CD4-positive, alpha-beta memory T cell (primary cell): ENCODE measurements around the gene UTF1. TPM values are rescaled to one million over a fixed set of nuclear protein-coding genes. Genes with fewer than 3 reads are reported as not detected.

Experiments
- CTCF ChIA-PET: fragments of 350-600 bp; sonication (Branson Sonifier 250); formaldehyde crosslinking; loops from one replicate; lab custom pipeline; 2021; ENCODE audit warnings: inconsistent platforms; ENCODE audit not compliant: partially characterized antibody; lab: Charles Lee
- POLR2A ChIA-PET: fragments of 350-600 bp; sonication (Branson Sonifier 250); formaldehyde crosslinking; loops from one replicate; lab custom pipeline; 2021; ENCODE audit not compliant: partially characterized antibody; lab: Charles Lee
- DNase-seq, 5 donors: peaks; one replicate each; pipeline versions ENCODE4 v3.0.0 to v3.0.0-alpha.2; 2020 to 2022; ENCODE audit warnings: mixed read lengths in 1 of 5
- H3K27ac ChIP-seq: one replicate; pipeline ENCODE4 v1.7.0; 2013; ENCODE audit warnings: low read depth, low read length
- H3K27me3 ChIP-seq: 2 replicates; pipeline ENCODE4 v1.7.0; 2013; ENCODE audit warnings: mild to moderate bottlenecking, low read length, moderate library complexity; ENCODE audit not compliant: insufficient read depth
- H3K36me3 ChIP-seq: 2 replicates; pipeline ENCODE4 v1.7.0; 2013; ENCODE audit warnings: mild to moderate bottlenecking, low read length, moderate library complexity; ENCODE audit not compliant: insufficient read depth
- H3K4me1 ChIP-seq: 2 replicates; pipeline ENCODE4 v1.7.0; 2013; ENCODE audit warnings: mild to moderate bottlenecking, low read length, moderate library complexity; ENCODE audit not compliant: insufficient read depth
- H3K4me3 ChIP-seq, 2 donors: one replicate each; pipeline ENCODE4 v1.7.0; 2013; ENCODE audit warnings: low read length in 2 of 2, mild to moderate bottlenecking in 1 of 2
- H3K9me3 ChIP-seq, 2 donors: one replicate each; pipeline ENCODE4 v1.7.0; 2013; ENCODE audit warnings: low read length in 2 of 2, control low read depth in 1 of 2; ENCODE audit not compliant: control insufficient read depth in 1 of 2
- H3K27ac Mint-ChIP-seq, 7 donors: one replicate each; pipeline ENCODE4 v1.8.0; 2020 to 2021; ENCODE audit warnings: mixed read lengths in 7 of 7, mild to moderate bottlenecking in 6 of 7, inconsistent platforms in 3 of 7, moderate library complexity in 3 of 7
- H3K27me3 Mint-ChIP-seq, 2 donors: one replicate each; pipeline ENCODE4 v1.8.0; 2020 to 2021; ENCODE audit warnings: mixed read lengths in 2 of 2
- H3K36me3 Mint-ChIP-seq, 2 donors: one replicate each; pipeline ENCODE4 v1.8.0; 2020 to 2021; ENCODE audit warnings: mixed read lengths in 2 of 2, inconsistent platforms in 1 of 2, mild to moderate bottlenecking in 1 of 2
- H3K4me1 Mint-ChIP-seq, 4 donors: one replicate each; pipeline ENCODE4 v1.8.0; 2020 to 2021; ENCODE audit warnings: mixed read lengths in 4 of 4, mild to moderate bottlenecking in 1 of 4
- H3K4me3 Mint-ChIP-seq, 8 donors: one replicate each; pipeline ENCODE4 v1.8.0; 2020 to 2021; ENCODE audit warnings: mixed read lengths in 8 of 8, mild to moderate bottlenecking in 7 of 8, moderate library complexity in 6 of 8, inconsistent platforms in 3 of 8
- H3K9me3 Mint-ChIP-seq, 8 donors: one replicate each; pipeline ENCODE4 v1.8.0; 2020 to 2021; ENCODE audit warnings: mixed read lengths in 8 of 8, mild to moderate bottlenecking in 5 of 8, inconsistent platforms in 3 of 8, moderate library complexity in 1 of 8
- intact Hi-C: fragments of 100-400 bp; cut with micrococcal nuclease; formaldehyde crosslinking; loops from one replicate; pipeline ENCODE4 v1.15.1; 2023
- polyA plus RNA-seq, 2 donors: library from polyadenylated mRNA; unstranded; fragments of 300-500 nt; fragmentation: Illumina TruSeq; gene quantifications; one replicate each; pipeline ENCODE4 v1.2.3, GENCODE V29; 2021
- total RNA-seq, 2 experiments: library from RNA; stranded (reverse); gene quantifications; one replicate each; pipeline ENCODE4 v1.2.3, GENCODE V29; 2021

UTF1 gene
- total and polyA plus RNA-seq, 4 experiments from 2014 or later, result not detected

DNA sequence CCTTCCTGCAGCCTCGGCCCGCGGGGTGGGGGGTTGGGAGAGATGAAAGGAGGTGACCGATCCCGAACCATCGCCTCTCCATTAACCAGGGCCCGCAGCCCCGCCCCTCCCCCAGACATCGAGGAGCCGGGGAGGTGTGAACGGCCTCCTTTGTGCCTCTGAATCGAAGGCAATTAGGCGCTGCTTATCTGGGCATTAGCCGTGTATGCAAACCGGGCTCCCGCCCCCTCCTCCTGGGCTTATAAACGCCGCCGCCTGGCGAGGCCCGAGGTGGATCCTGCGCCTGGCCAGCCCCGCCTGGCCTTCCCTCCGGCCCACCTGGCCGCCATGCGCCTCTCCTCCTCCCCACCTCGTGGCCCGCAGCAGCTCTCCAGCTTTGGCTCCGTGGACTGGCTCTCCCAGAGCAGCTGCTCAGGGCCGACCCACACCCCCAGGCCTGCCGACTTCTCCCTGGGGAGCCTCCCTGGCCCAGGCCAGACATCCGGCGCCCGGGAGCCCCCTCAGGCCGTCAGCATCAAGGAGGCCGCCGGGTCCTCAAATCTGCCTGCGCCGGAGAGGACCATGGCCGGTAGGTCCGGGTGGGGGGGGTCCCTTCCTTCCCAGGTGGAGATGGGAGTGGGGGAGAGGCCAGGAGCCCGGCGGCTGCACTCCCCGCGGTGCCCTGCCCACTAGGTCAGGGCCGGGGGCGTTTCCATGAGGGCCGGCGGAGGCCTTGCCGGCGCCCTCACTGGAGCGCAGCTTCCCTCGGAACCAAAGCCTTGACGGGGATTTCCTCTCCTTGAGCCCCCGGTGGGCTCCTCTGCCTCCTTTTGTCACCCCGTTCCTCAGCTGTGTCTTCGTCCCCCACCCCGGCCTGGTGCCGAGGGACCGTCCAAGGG lies 7.8 kb downstream of the UTF1 start, which contains the start of gene VENTX:
VENTX (plus strand) TSS at position 268 of the 878 bp plus-strand sequence; CDS start at position 328, 60 bp downstream.
- no peaks in the 10 kb centered on the region for H3K9me3 ChIP-seq
- H3K27me3 Mint-ChIP-seq, result peaks cover 36 to 43% of the 10 kb centered on the region in 2 donors
- peaks cover 0 to 1% (median 0%) of the 10 kb centered on the region in 8 donors for H3K9me3 Mint-ChIP-seq

GRCh38 chr10:133238466-133238804 lies 8.4 kb downstream of the UTF1 start:
- Mint-ChIP-seq H3K27ac (peak overlapping the region in 1 of 7 donors; percentile 42), H3K9me3 (peaks cover 0 to 1% (median 0%) of the 10 kb centered on the region in 8 donors), H3K4me1 (peaks cover 13 to 37% (median 20%) of the 10 kb centered on the region in 4 donors), H3K27me3 (peaks cover 40 to 44% of the 10 kb centered on the region in 2 donors), H3K36me3 (no peaks in the 10 kb centered on the region), H3K4me3 (peak overlapping the region in 1 of 8 donors; percentile 54)
- no peaks in the 10 kb centered on the region for H3K9me3 ChIP-seq
- H3K4me1 ChIP-seq, result peaks cover 29% of the 10 kb centered on the region
- H3K27ac ChIP-seq, result no peak overlapping the region
- peaks cover 28% of the 10 kb centered on the region for H3K27me3 ChIP-seq
- CTCF ChIA-PET, result no interaction called here
- intact Hi-C loops, result no loop called here
- POLR2A ChIA-PET, result no interaction called here
- no peaks in the 10 kb centered on the region for H3K36me3 ChIP-seq
- DNase-seq, result no peak
- no peak overlapping the region for H3K4me3 ChIP-seq

More for the DNA sequence above, 7.8 kb downstream of the UTF1 start, which contains the start of gene VENTX:
- Mint-ChIP-seq H3K4me1 (peaks cover 10 to 38% (median 18%) of the 10 kb centered on the region in 4 donors), H3K36me3 (no peaks in the 10 kb centered on the region), H3K4me3 (peak within 1 kb of the TSS in 3 of 8 donors; percentile 41 to 63 (median 54)), H3K27ac (peak within 1 kb of the TSS in 1 of 7 donors; percentile 42)
- intact Hi-C loops, result no loop called here
- Histone ChIP-seq H3K4me1 (peaks cover 29% of the 10 kb centered on the region), H3K4me3 (peak within 1 kb of the TSS in 1 of 2 donors; percentile 24), H3K27me3 (peaks cover 28% of the 10 kb centered on the region), H3K27ac (no peak within 1 kb of the TSS), H3K36me3 (no peaks in the 10 kb centered on the region)
- DNase-seq, result no peak
- CTCF ChIA-PET, result no interaction called here
- POLR2A ChIA-PET, result no interaction called here

DNA sequence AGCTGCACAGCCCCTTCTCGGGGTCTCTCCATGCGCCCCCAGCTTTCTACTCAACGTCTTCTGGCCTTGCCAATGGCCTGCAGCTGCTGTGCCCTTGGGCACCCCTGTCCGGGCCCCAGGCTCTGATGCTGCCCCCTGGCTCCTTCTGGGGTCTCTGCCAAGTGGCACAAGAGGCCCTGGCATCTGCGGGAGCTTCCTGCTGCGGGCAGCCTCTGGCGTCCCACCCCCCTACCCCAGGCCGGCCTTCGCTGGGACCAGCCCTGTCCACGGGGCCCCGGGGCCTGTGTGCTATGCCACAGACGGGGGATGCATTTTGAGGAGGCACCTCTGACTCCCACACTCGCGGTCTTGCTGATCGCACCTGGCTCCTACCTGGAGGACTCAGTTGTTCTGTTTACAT lies 10.0 kb downstream of the UTF1 start:
- Histone ChIP-seq H3K9me3 (no peaks in the 10 kb centered on the region), H3K4me3 (no peak overlapping the region), H3K4me1 (peaks cover 29% of the 10 kb centered on the region), H3K27me3 (peaks cover 28% of the 10 kb centered on the region), H3K36me3 (no peaks in the 10 kb centered on the region), H3K27ac (no peak overlapping the region)
- Mint-ChIP-seq H3K36me3 (no peaks in the 10 kb centered on the region), H3K27ac (peak overlapping the region in 1 of 7 donors; percentile 13), H3K27me3 (peaks cover 33 to 34% of the 10 kb centered on the region in 2 donors), H3K4me3 (no peak overlapping the region), H3K9me3 (peaks cover 0 to 1% (median 0%) of the 10 kb centered on the region in 8 donors), H3K4me1 (peaks cover 13 to 29% (median 20%) of the 10 kb centered on the region in 4 donors)
- intact Hi-C loops, result no loop called here
- POLR2A ChIA-PET, result no interaction called here
- CTCF ChIA-PET, result no interaction called here
- DNase-seq, result no peak

GRCh38 chr10:133241501-133242205 lies 11.6 kb downstream of the UTF1 start:
- intact Hi-C loops, result no loop called here
- no peak overlapping the region for H3K27ac ChIP-seq
- Mint-ChIP-seq H3K4me3 (peak overlapping the region; percentile 73 to 88 (median 84)), H3K27me3 (peaks cover 32 to 33% of the 10 kb centered on the region in 2 donors), H3K36me3 (no peaks in the 10 kb centered on the region), H3K4me1 (peaks cover 13 to 25% (median 18%) of the 10 kb centered on the region in 4 donors), H3K27ac (peak overlapping the region in 4 of 7 donors; percentile 2 to 76 (median 45)), H3K9me3 (peaks cover 0 to 1% (median 0%) of the 10 kb centered on the region in 8 donors)
- peak in 1 of 5 donors; percentile 24 for DNase-seq
- peaks cover 24% of the 10 kb centered on the region for H3K4me1 ChIP-seq
- H3K4me3 ChIP-seq, result peak overlapping the region; percentile 42 to 44
- H3K36me3 ChIP-seq, result no peaks in the 10 kb centered on the region
- POLR2A ChIA-PET, result interaction anchor here (1.5 kb wide), 2 partner anchors 16 to 33 kb away, joined by 3 to 6 read pairs; no protein-coding TSS in a partner anchor
- peaks cover 28% of the 10 kb centered on the region for H3K27me3 ChIP-seq
- CTCF ChIA-PET, result no interaction called here
- no peaks in the 10 kb centered on the region for H3K9me3 ChIP-seq

DNA sequence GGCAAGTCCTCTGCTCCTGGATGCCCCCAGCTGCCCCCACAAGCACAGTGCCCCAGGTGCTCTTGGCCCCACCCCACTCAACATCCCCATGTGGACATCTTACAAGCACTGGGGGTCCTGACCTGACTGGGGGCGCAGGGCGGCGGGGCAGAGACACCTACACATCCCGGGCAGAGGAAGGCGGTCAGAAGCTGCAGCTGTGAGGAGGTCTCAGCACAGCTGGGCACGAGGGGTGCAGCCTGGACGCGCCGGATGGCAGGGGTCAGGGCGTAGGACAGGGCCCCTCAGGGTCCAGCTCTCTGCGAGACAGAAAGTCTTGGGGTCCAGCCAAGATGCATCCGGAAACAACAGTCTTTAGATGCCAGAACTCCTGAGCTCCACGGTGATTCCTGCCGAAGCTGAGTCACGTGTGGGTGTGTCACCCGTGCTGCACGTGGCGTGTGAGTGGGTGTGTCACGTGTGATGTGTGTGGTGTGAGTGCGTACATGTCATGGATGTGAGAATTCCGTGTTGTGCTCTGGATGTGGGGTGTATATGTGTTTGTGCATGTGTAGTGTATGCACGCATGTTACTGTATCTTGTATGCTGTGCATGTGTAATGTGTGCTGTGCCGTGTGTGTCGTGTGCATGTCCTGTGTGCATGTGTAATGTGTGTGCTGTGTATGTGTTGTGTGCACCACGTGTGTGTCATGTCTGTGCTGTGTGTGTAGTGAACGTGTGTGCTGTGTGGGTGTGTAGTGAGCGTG lies 12.8 kb downstream of the UTF1 start:
- peak overlapping the region in 3 of 8 donors; percentile 3 to 49 (median 46) for H3K4me3 Mint-ChIP-seq
- no peak overlapping the region for H3K4me3 ChIP-seq
- intact Hi-C loops, result no loop called here
- H3K36me3 Mint-ChIP-seq, result no peaks in the 10 kb centered on the region
- H3K9me3 Mint-ChIP-seq, result peaks cover 0 to 1% (median 0%) of the 10 kb centered on the region in 8 donors
- H3K4me1 Mint-ChIP-seq, result peaks cover 13 to 25% (median 18%) of the 10 kb centered on the region in 4 donors
- no peak for DNase-seq
- ChIA-PET POLR2A (interaction anchor here (1.5 kb wide), 2 partner anchors 15 to 32 kb away, joined by 3 to 6 read pairs; no protein-coding TSS in a partner anchor), CTCF (no interaction called here)
- no peak overlapping the region for H3K27ac ChIP-seq
- peaks cover 32 to 33% of the 10 kb centered on the region in 2 donors for H3K27me3 Mint-ChIP-seq
- H3K27ac Mint-ChIP-seq, result no peak overlapping the region
- no peaks in the 10 kb centered on the region for H3K36me3 ChIP-seq
- H3K4me1 ChIP-seq, result peaks cover 15% of the 10 kb centered on the region
- H3K27me3 ChIP-seq, result peaks cover 24% of the 10 kb centered on the region
- H3K9me3 ChIP-seq, result no peaks in the 10 kb centered on the region

DNA sequence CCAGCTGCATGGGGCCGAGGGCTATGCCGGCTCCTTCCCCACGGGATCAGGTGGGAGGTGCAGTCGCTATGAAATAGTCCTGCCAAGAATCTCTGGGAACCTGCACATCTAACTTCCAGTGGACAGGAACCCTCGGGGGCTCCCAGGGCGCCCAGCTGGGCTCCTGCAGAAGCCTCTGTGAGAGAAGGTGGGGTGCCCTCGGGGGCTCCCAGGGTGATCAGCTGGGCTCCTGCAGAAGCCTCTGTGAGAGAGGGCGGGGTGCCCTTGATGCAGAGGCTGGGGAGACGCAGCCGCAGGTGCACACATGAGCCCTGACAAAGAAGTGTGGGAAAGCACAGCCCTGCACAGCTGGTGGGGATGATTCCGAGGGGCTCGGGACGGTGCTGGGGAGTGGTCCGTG lies 13.6 kb downstream of the UTF1 start:
- no peaks in the 10 kb centered on the region for H3K36me3 Mint-ChIP-seq
- Histone ChIP-seq H3K4me1 (peaks cover 15% of the 10 kb centered on the region), H3K27me3 (peaks cover 21% of the 10 kb centered on the region), H3K27ac (no peak overlapping the region), H3K36me3 (no peaks in the 10 kb centered on the region), H3K9me3 (no peaks in the 10 kb centered on the region), H3K4me3 (no peak overlapping the region)
- no peak for DNase-seq
- intact Hi-C loops, result no loop called here
- H3K4me1 Mint-ChIP-seq, result peaks cover 13 to 23% (median 16%) of the 10 kb centered on the region in 4 donors
- ChIA-PET CTCF (no interaction called here), POLR2A (no interaction called here)
- peaks cover 30 to 31% of the 10 kb centered on the region in 2 donors for H3K27me3 Mint-ChIP-seq
- H3K9me3 Mint-ChIP-seq, result no peaks in the 10 kb centered on the region
- H3K4me3 Mint-ChIP-seq, result no peak overlapping the region
- peak overlapping the region in 1 of 7 donors; percentile 17 for H3K27ac Mint-ChIP-seq
